ENCODE results near the gene RFX5. TPM values are rescaled to one million over a fixed set of nuclear protein-coding genes. Genes with fewer than 3 reads are reported as not detected.

RFX5 gene
- total and polyA plus RNA-seq, 2 experiments from 2014 or later: 13.3 to 44.5 TPM

GRCh38 chr1:151334822-151335221 lies 12.2 kb downstream of the RFX5 start:
- Mint-ChIP-seq H3K9me3 (no peaks in the 10 kb centered on the region), H3K27ac (no peak overlapping the region), H3K36me3 (ENCODE audit: low read depth) (no peaks in the 10 kb centered on the region), H3K27me3 (ENCODE audit: insufficient read depth, low read depth, poor library complexity) (peaks cover 2% of the 10 kb centered on the region), H3K4me1 (no peaks in the 10 kb centered on the region), H3K4me3 (no peak overlapping the region)
- no peaks in the 10 kb centered on the region for H4K20me1 ChIP-seq (replicated peaks; ENCODE audit: insufficient read depth)
- H3K9me2 ChIP-seq (ENCODE audit: insufficient read depth): no peaks in the 10 kb centered on the region
- H3K4me1 ChIP-seq (ENCODE audit: insufficient read depth): no peaks in the 10 kb centered on the region
- TF ChIP-seq CTCF (conservative IDR thresholded peaks at IDR 0.05; ENCODE audit: low read depth in 2 of 2): no peak
- TF ChIP-seq EZH2 (IDR thresholded peaks at IDR 0.05; ENCODE audit: low read depth, unreplicated experiment): no peak
- no peak for TF ChIP-seq POLR2AphosphoS5 (IDR thresholded peaks at IDR 0.05; ENCODE audit: low read depth)
- TF ChIP-seq STAT1 (IDR thresholded peaks at IDR 0.05; ENCODE audit: unreplicated experiment): no peak
- no peak for TF ChIP-seq NANOG (IDR thresholded peaks at IDR 0.05; ENCODE audit: borderline replicate concordance)
- no peak for TF ChIP-seq REST (IDR thresholded peaks at IDR 0.05; ENCODE audit: unreplicated experiment)
- TF ChIP-seq ZNF462 (CRISPR knock-in tag; IDR thresholded peaks at IDR 0.05): no peak
- TF ChIP-seq ZNF331 (CRISPR knock-in tag; IDR thresholded peaks at IDR 0.05; ENCODE audit: low read depth): no peak
- no peak for TF ChIP-seq CREB1 (CRISPR knock-in tag; IDR thresholded peaks at IDR 0.05; ENCODE audit: low read depth)
- no peak for TF ChIP-seq ETS1 (IDR thresholded peaks at IDR 0.05)
- TF ChIP-seq JUNB (IDR thresholded peaks at IDR 0.05; ENCODE audit: unreplicated experiment): no peak
- no peak for TF ChIP-seq EZH2phosphoT487 (IDR thresholded peaks at IDR 0.05; ENCODE audit: unreplicated experiment)
- no peak for TF ChIP-seq ZNF114 (CRISPR knock-in tag; IDR thresholded peaks at IDR 0.05)
- DNase-seq (ENCODE audit: low spot score) (no peak), ATAC-seq (no peak)
- H3K36me3 ChIP-seq (ENCODE audit: insufficient read depth): no peaks in the 10 kb centered on the region
- H3F3A ChIP-seq (replicated peaks; ENCODE audit: low read depth): 0 out of 2 replicates have a peak, but pooled peaks cover 2% of the 10 kb centered on the region
- no peak overlapping the region for H2AFZ ChIP-seq
- no peaks in the 10 kb centered on the region for H3K79me2 ChIP-seq (replicated peaks; ENCODE audit: insufficient read depth)
- H3K27ac ChIP-seq (ENCODE audit: low read depth): no peak overlapping the region
- H3K27me3 ChIP-seq (ENCODE audit: insufficient read depth): no peaks in the 10 kb centered on the region
- no peak overlapping the region for H3K4me3 ChIP-seq
- no peak overlapping the region for H3K4me2 ChIP-seq
